HEK293 (cell line): ENCODE data around the gene FOXC1.

Experiments used
- CTCF ChIA-PET: fragments of 350-600 bp; formaldehyde crosslinking; extraction: SDS; loops from one replicate; lab custom pipeline; 2021; ENCODE audit warnings: antibody characterized with exemption; lab: Yijun Ruan, JAX
- POLR2A ChIA-PET: fragments of 300-600 bp; formaldehyde crosslinking; extraction: SDS; loops from one replicate; lab custom pipeline; 2020; ENCODE audit warnings: antibody characterized with exemption, inconsistent platforms; lab: Yijun Ruan, JAX
- H3K27ac ChIP-seq: fragments of 200-500 bp; sonication (Bioruptor generic); 2 replicates; pipeline ENCODE4 v1.5.1; 2014; ENCODE audit warnings: low read depth, low read length, control low read depth, inconsistent platforms; ENCODE audit errors: extremely low read depth
- H3K36me3 ChIP-seq, 2 experiments: fragments of 200-500 bp in 1 of 2; sonication (Bioruptor generic) in 1 of 2; 1 replicate in 1 of 2; 2 replicates in 1 of 2; pipeline ENCODE4 v1.5.1; 2014 to 2017; ENCODE audit warnings: inconsistent platforms in 2 of 2, low read length in 2 of 2; ENCODE audit not compliant: control insufficient read depth in 2 of 2, insufficient read depth in 1 of 2
- H3K4me1 ChIP-seq: fragments of 200-500 bp; sonication (Bioruptor generic); 2 replicates; pipeline ENCODE4 v1.5.1; 2014; ENCODE audit warnings: mild to moderate bottlenecking, low read length, inconsistent platforms; ENCODE audit not compliant: control insufficient read depth, insufficient read depth
- H3K4me3 ChIP-seq: 2 replicates; pipeline ENCODE4 v1.5.1; 2011; ENCODE audit warnings: low read depth, mild to moderate bottlenecking, control low read depth, low read length, moderate library complexity
- H3K9me3 ChIP-seq: fragments of 200-500 bp; sonication (Bioruptor generic); 2 replicates; pipeline ENCODE4 v1.5.1; 2014; ENCODE audit warnings: low read depth, low read length, inconsistent platforms; ENCODE audit not compliant: control insufficient read depth, insufficient read depth
- BCL11A ChIP-seq: fragments of 450-650 bp; formaldehyde crosslinking; IDR thresholded peaks from 2 replicates; pipeline ENCODE4 v1.5.1; 2016; ENCODE audit warnings: low read depth, missing biosample characterization, missing genetic modification characterization
- EGR2 ChIP-seq: fragments of 450-650 bp; formaldehyde crosslinking; IDR thresholded peaks from 2 replicates; pipeline ENCODE4 v1.5.1; 2016; ENCODE audit warnings: low read depth, missing biosample characterization, missing genetic modification characterization
- GFI1B ChIP-seq: fragments of 450-650 bp; formaldehyde crosslinking; IDR thresholded peaks from 2 replicates; pipeline ENCODE4 v1.5.1; 2016; ENCODE audit warnings: missing biosample characterization, missing genetic modification characterization
- KLF16 ChIP-seq: fragments of 450-650 bp; formaldehyde crosslinking; IDR thresholded peaks from 2 replicates; pipeline ENCODE4 v1.5.1; 2017; ENCODE audit warnings: missing biosample characterization, missing genetic modification characterization
- KLF7 ChIP-seq: fragments of 450-650 bp; formaldehyde crosslinking; IDR thresholded peaks from 2 replicates; pipeline ENCODE4 v1.5.1; 2016; ENCODE audit warnings: missing biosample characterization, missing genetic modification characterization, borderline replicate concordance
- KLF9 ChIP-seq: fragments of 450-650 bp; formaldehyde crosslinking; IDR thresholded peaks from 2 replicates; pipeline ENCODE4 v1.5.1; 2016; ENCODE audit warnings: missing biosample characterization, missing genetic modification characterization, low read depth
- RBAK ChIP-seq: fragments of 450-650 bp; formaldehyde crosslinking; IDR thresholded peaks from 2 replicates; pipeline ENCODE4 v1.5.1; 2016; ENCODE audit warnings: missing biosample characterization, missing genetic modification characterization
- SCRT1 ChIP-seq: fragments of 450-650 bp; formaldehyde crosslinking; IDR thresholded peaks from 2 replicates; pipeline ENCODE4 v1.5.1; 2016; ENCODE audit warnings: missing biosample characterization, missing genetic modification characterization, borderline replicate concordance
- SP2 ChIP-seq: fragments of 450-650 bp; formaldehyde crosslinking; IDR thresholded peaks from 2 replicates; pipeline ENCODE4 v1.5.1; 2016; ENCODE audit warnings: missing biosample characterization, missing genetic modification characterization
- YY2 ChIP-seq: fragments of 450-650 bp; formaldehyde crosslinking; IDR thresholded peaks from 2 replicates; pipeline ENCODE4 v1.5.1; 2016; ENCODE audit warnings: missing biosample characterization, missing genetic modification characterization
- ZBTB10 ChIP-seq: fragments of 450-650 bp; formaldehyde crosslinking; IDR thresholded peaks from 2 replicates; pipeline ENCODE4 v1.5.1; 2016; ENCODE audit warnings: missing biosample characterization, missing genetic modification characterization
- ZBTB7A ChIP-seq: fragments of 450-650 bp; formaldehyde crosslinking; IDR thresholded peaks from 2 replicates; pipeline ENCODE4 v1.5.1; 2016; ENCODE audit warnings: low read depth, missing biosample characterization, missing genetic modification characterization
- ZIC2 ChIP-seq: fragments of 450-650 bp; formaldehyde crosslinking; IDR thresholded peaks from 2 replicates; pipeline ENCODE4 v1.5.1; 2016; ENCODE audit warnings: missing biosample characterization, missing genetic modification characterization
- ZNF394 ChIP-seq: fragments of 450-650 bp; formaldehyde crosslinking; IDR thresholded peaks from 2 replicates; pipeline ENCODE4 v1.5.1; 2016; ENCODE audit warnings: missing biosample characterization, missing genetic modification characterization, mild to moderate bottlenecking, moderate library complexity, borderline replicate concordance
- ZNF426 ChIP-seq: fragments of 450-650 bp; formaldehyde crosslinking; IDR thresholded peaks from 2 replicates; pipeline ENCODE4 v1.5.1; 2017; ENCODE audit warnings: missing biosample characterization, missing genetic modification characterization, mild to moderate bottlenecking, inconsistent platforms, moderate library complexity
- ZNF530 ChIP-seq: fragments of 450-650 bp; formaldehyde crosslinking; IDR thresholded peaks from 2 replicates; pipeline ENCODE4 v1.5.1; 2016; ENCODE audit warnings: low read depth, missing biosample characterization, missing genetic modification characterization
- ZNF555 ChIP-seq: fragments of 450-650 bp; formaldehyde crosslinking; conservative IDR thresholded peaks from 2 replicates; pipeline ENCODE4 v1.5.1; 2017; ENCODE audit warnings: missing biosample characterization, mild to moderate bottlenecking, missing genetic modification characterization, inconsistent platforms
- ZNF571 ChIP-seq: fragments of 450-650 bp; formaldehyde crosslinking; IDR thresholded peaks from 2 replicates; pipeline ENCODE4 v1.5.0; 2017; ENCODE audit warnings: missing biosample characterization, missing genetic modification characterization
- ZNF624 ChIP-seq: fragments of 450-650 bp; formaldehyde crosslinking; IDR thresholded peaks from 2 replicates; pipeline ENCODE4 v1.5.1; 2017; ENCODE audit warnings: missing biosample characterization, missing genetic modification characterization
- ZNF629 ChIP-seq: fragments of 450-650 bp; formaldehyde crosslinking; IDR thresholded peaks from 2 replicates; pipeline ENCODE4 v1.5.1; 2017; ENCODE audit warnings: missing biosample characterization, missing genetic modification characterization
- ZNF639 ChIP-seq: fragments of 450-650 bp; formaldehyde crosslinking; IDR thresholded peaks from 2 replicates; pipeline ENCODE4 v1.5.1; 2016; ENCODE audit warnings: missing biosample characterization, missing genetic modification characterization
- ZNF654 ChIP-seq: fragments of 450-650 bp; formaldehyde crosslinking; IDR thresholded peaks from 2 replicates; pipeline ENCODE4 v1.5.1; 2016; ENCODE audit warnings: low read depth, missing biosample characterization, missing genetic modification characterization
- ZNF792 ChIP-seq: fragments of 450-650 bp; formaldehyde crosslinking; IDR thresholded peaks from 2 replicates; pipeline ENCODE4 v1.5.1; 2016; ENCODE audit warnings: missing biosample characterization, missing genetic modification characterization
- ZXDB ChIP-seq: fragments of 450-650 bp; formaldehyde crosslinking; IDR thresholded peaks from 2 replicates; pipeline ENCODE4 v1.5.1; 2016; ENCODE audit warnings: missing biosample characterization, missing genetic modification characterization
- TF ChIP-seq, protein P1 (sequence below): fragments of 450-650 bp; formaldehyde crosslinking; IDR thresholded peaks from 2 replicates; pipeline ENCODE4 v1.5.1; 2016; ENCODE audit warnings: missing biosample characterization, missing genetic modification characterization, borderline replicate concordance

Gene FOXC1

GRCh38 chr6:1613346-1613687 lies 3.6 kb downstream of the FOXC1 start:
- TF ChIP-seq KLF7 (tag by site-specific recombination) = no peak
- no peak for TF ChIP-seq RBAK
- TF ChIP-seq YY2 (tag by site-specific recombination) = no peak
- TF ChIP-seq ZNF530 = no peak
- no peak for TF ChIP-seq GFI1B (tag by site-specific recombination)
- TF ChIP-seq KLF9 (tag by site-specific recombination) = no peak
- TF ChIP-seq ZXDB = no peak
- TF ChIP-seq ZNF426 (tag by site-specific recombination) = 0 out of 2 replicates have a peak, but pooled peaks have one; percentile 5
- TF ChIP-seq EGR2 (tag by site-specific recombination) = no peak
- Histone ChIP-seq H3K9me3 (no peaks in the 10 kb centered on the region), H3K27ac (peak overlapping the region; percentile 100), H3K36me3 (peaks cover 21 to 75% of the 10 kb centered on the region in 2 experiments), H3K4me3 (peak overlapping the region; percentile 57), H3K4me1 (peaks cover 19% of the 10 kb centered on the region)
- CTCF ChIA-PET = no interaction called here
- POLR2A ChIA-PET = interaction anchor here (0.7 to 2.0 kb wide), 2 partner anchors 54 to 495 kb away, joined by 3 to 7 read pairs; no protein-coding TSS in a partner anchor

- ChIA-PET POLR2A (interaction anchor here (0.7 to 2.8 kb wide), 5 partner anchors 13 to 495 kb away, joined by 3 to 14 read pairs (median 4); no protein-coding TSS in a partner anchor), CTCF (interaction anchor here (1.0 kb wide), 1 partner anchor 181 kb away, joined by 6 read pairs; no protein-coding TSS in a partner anchor)
- Histone ChIP-seq H3K9me3 (no peaks in the 10 kb centered on the region), H3K27ac (peak overlapping the region; percentile 100), H3K36me3 (peaks cover 21 to 81% of the 10 kb centered on the region in 2 experiments), H3K4me1 (peaks cover 19% of the 10 kb centered on the region), H3K4me3 (peak overlapping the region; percentile 57)
- TF ChIP-seq SCRT1 (tag by site-specific recombination) (no peak), ZIC2 (tag by site-specific recombination) (no peak), ZNF629 (tag by site-specific recombination) (no peak), ZNF624 (tag by site-specific recombination) (no peak), ZNF792 (tag by site-specific recombination) (no peak), ZBTB10 (tag by site-specific recombination) (peak; percentile 79), ZNF571 (tag by site-specific recombination) (no peak), SP2 (tag by site-specific recombination) (peak; percentile 45), KLF16 (tag by site-specific recombination) (0 out of 2 replicates have a peak, but pooled peaks have one; percentile 30), ZNF394 (tag by site-specific recombination) (0 out of 2 replicates have a peak, but pooled peaks have one; percentile 14), BCL11A (tag by site-specific recombination) (0 out of 2 replicates have a peak, but pooled peaks have one; percentile 43), ZNF555 (tag by site-specific recombination) (no peak), ZBTB7A (tag by site-specific recombination) (peak; percentile 24; the same call in 1 of the 2 replicates), ZNF639 (no peak), ZNF654 (tag by site-specific recombination) (no peak)
- TF ChIP-seq, protein P1, sequence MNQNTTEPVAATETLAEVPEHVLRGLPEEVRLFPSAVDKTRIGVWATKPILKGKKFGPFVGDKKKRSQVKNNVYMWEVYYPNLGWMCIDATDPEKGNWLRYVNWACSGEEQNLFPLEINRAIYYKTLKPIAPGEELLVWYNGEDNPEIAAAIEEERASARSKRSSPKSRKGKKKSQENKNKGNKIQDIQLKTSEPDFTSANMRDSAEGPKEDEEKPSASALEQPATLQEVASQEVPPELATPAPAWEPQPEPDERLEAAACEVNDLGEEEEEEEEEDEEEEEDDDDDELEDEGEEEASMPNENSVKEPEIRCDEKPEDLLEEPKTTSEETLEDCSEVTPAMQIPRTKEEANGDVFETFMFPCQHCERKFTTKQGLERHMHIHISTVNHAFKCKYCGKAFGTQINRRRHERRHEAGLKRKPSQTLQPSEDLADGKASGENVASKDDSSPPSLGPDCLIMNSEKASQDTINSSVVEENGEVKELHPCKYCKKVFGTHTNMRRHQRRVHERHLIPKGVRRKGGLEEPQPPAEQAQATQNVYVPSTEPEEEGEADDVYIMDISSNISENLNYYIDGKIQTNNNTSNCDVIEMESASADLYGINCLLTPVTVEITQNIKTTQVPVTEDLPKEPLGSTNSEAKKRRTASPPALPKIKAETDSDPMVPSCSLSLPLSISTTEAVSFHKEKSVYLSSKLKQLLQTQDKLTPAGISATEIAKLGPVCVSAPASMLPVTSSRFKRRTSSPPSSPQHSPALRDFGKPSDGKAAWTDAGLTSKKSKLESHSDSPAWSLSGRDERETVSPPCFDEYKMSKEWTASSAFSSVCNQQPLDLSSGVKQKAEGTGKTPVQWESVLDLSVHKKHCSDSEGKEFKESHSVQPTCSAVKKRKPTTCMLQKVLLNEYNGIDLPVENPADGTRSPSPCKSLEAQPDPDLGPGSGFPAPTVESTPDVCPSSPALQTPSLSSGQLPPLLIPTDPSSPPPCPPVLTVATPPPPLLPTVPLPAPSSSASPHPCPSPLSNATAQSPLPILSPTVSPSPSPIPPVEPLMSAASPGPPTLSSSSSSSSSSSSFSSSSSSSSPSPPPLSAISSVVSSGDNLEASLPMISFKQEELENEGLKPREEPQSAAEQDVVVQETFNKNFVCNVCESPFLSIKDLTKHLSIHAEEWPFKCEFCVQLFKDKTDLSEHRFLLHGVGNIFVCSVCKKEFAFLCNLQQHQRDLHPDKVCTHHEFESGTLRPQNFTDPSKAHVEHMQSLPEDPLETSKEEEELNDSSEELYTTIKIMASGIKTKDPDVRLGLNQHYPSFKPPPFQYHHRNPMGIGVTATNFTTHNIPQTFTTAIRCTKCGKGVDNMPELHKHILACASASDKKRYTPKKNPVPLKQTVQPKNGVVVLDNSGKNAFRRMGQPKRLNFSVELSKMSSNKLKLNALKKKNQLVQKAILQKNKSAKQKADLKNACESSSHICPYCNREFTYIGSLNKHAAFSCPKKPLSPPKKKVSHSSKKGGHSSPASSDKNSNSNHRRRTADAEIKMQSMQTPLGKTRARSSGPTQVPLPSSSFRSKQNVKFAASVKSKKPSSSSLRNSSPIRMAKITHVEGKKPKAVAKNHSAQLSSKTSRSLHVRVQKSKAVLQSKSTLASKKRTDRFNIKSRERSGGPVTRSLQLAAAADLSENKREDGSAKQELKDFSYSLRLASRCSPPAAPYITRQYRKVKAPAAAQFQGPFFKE = no peak
Observed at GRCh38 chr6:1613688-1614447, 4.2 kb downstream of the FOXC1 start.
